ENCODE results near the gene NEDD4L.

NEDD4L gene

DNA sequence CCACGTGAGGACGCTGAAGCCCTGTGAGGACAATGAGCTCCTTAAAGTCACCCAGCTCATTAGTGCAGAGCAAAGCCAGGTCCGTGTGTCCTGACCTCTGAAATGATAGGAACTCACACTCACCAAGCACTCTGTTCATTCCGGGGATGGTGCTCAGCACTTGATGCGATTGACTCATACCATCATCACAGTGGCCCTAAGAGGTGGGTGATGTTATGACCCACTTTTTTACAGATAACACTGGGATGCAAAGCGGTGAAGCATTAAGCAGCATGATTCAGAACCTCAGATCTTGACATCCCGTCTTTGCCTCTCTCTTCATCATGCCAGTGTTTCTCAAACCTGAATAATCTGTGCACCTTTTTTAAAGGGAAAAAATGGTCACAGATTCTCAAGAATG is 350.0 kb downstream of the NEDD4L start:
- TF ChIP-seq, protein P1, sequence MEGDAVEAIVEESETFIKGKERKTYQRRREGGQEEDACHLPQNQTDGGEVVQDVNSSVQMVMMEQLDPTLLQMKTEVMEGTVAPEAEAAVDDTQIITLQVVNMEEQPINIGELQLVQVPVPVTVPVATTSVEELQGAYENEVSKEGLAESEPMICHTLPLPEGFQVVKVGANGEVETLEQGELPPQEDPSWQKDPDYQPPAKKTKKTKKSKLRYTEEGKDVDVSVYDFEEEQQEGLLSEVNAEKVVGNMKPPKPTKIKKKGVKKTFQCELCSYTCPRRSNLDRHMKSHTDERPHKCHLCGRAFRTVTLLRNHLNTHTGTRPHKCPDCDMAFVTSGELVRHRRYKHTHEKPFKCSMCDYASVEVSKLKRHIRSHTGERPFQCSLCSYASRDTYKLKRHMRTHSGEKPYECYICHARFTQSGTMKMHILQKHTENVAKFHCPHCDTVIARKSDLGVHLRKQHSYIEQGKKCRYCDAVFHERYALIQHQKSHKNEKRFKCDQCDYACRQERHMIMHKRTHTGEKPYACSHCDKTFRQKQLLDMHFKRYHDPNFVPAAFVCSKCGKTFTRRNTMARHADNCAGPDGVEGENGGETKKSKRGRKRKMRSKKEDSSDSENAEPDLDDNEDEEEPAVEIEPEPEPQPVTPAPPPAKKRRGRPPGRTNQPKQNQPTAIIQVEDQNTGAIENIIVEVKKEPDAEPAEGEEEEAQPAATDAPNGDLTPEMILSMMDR (IDR thresholded peaks at IDR 0.05; ENCODE audit: control insufficient read depth, insufficient read depth, low read depth, low read length, missing control alignments): no peak
- no peak for DNase-seq (ENCODE audit: low read depth)
- no peak overlapping the region for H3K4me3 ChIP-seq (ENCODE audit: control insufficient read depth, low read depth, low read length)

DNA sequence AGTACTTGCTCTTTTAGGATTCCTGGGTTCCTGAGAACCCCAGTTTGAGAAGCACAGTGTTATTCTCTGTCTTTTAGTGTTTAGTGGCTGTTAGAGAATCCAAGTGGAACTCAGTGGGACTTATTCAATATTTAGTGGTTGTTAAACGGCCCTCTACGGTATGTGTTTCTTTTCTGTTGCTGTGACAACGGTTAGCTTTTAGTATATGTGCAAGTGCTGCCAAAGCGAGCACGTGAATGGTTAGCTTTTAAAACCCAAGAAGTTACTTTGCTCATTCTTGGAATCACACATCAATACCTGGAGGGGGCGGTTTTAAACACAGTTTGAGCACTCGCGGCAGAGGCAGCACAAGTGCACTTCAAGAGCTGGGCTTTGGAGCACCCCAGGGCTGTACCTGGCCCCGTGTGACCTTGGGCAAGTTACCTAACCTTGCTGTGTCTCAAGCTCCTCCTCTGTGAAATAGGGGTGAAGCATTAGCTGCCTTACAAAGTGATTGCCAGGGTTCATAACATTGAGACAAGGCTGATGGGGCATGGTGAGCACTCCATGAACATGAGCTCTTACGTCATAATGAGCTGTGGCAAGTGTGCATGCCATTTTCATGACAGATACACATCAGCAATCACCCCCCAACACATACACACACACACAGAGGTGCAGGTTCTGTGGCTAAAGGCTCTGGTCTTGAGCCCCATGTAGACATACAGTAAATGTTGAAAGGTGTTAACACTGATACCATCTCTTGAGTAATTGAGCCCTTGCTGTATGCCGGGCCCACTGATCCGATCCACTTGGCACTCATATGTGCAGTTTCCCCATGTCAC is 350.8 kb downstream of the NEDD4L start:
- H3K4me3 ChIP-seq (ENCODE audit: control insufficient read depth, low read depth, low read length): no peak overlapping the region
- TF ChIP-seq, protein P1 (IDR thresholded peaks at IDR 0.05; ENCODE audit: control insufficient read depth, insufficient read depth, low read depth, low read length, missing control alignments): no peak
- no peak for DNase-seq (ENCODE audit: low read depth)

DNA sequence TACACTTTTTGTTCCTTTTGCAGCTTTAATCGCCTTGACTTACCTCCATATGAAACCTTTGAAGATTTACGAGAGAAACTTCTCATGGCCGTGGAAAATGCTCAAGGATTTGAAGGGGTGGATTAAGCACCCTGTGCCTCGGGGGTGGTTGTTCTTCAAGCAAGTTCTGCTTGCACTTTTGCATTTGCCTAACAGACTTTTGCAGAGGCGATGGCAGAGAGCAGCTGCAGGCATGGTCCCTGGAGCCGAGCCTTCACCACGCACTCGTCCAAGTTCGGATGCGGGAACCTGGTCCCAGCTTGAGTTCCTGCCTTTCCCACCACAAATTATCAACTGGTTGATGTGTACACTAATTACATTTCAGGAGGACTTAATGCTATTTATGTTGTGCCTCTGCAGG is 352.1 kb downstream of the NEDD4L start:
- DNase-seq (ENCODE audit: low read depth): no peak
- no peak overlapping the region for H3K4me3 ChIP-seq (ENCODE audit: control insufficient read depth, low read depth, low read length)
- TF ChIP-seq, protein P1 (IDR thresholded peaks at IDR 0.05; ENCODE audit: control insufficient read depth, insufficient read depth, low read depth, low read length, missing control alignments): no peak

DNA sequence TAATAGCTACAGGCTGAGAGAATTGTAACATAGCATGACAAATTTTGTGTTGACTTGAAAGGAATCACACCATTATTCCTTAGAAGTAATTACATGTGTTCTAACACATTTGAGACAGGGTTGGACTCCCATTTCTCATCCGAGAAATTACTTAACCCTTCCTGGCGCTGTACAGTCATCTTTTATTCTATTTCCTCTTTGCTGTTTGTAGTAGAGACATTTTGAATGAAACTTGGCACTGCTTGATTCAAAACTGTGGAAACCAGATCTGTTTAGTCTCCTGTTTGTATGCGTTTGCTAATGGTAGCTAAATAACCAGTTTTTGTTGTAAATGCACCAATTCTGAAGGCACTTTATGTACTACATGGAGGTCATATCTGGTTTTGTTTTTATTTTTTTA is 352.9 kb downstream of the NEDD4L start:
- no peak overlapping the region for H3K4me3 ChIP-seq (ENCODE audit: control insufficient read depth, low read depth, low read length)
- no peak for DNase-seq (ENCODE audit: low read depth)
- TF ChIP-seq, protein P1 (IDR thresholded peaks at IDR 0.05; ENCODE audit: control insufficient read depth, insufficient read depth, low read depth, low read length, missing control alignments): no peak

DNA sequence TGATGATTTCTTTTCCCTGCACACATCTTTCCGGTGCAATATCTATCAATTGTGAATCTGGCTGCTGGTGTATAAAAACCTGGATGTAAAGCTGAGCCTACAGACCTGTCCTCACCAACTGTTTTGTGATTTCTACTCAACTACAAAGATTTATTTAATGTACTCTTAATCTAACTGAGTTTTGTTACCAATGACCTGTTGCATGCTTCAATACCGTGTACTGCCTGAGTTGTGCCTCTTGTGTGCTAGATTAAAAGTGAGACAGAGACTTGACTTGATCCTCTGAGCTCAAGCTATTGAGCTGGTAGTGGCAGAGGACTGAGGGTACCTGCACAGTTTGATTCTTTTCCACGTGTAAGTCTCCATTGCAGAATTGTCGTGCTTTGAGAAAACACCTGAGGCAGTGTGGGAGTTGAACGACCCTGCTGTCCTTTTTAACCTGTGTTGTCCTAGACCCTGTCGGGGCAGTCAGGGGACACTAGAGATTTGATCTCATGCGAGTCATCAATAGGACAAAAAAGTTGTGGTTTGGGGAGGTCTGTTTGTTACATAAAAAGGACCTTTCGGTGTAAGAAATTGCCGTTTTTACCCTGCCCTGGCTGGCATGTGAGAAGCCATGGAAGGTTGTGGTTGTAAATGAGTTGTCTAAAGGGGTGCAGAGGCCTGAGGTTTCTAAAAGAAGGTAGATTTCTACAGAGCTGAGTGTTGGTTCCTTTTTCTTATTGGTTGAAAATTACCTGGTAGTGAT is 353.5 kb downstream of the NEDD4L start:
- TF ChIP-seq, protein P1 (IDR thresholded peaks at IDR 0.05; ENCODE audit: control insufficient read depth, insufficient read depth, low read depth, low read length, missing control alignments): no peak
- no peak for DNase-seq (ENCODE audit: low read depth)
- H3K4me3 ChIP-seq (ENCODE audit: control insufficient read depth, low read depth, low read length): no peak overlapping the region

DNA sequence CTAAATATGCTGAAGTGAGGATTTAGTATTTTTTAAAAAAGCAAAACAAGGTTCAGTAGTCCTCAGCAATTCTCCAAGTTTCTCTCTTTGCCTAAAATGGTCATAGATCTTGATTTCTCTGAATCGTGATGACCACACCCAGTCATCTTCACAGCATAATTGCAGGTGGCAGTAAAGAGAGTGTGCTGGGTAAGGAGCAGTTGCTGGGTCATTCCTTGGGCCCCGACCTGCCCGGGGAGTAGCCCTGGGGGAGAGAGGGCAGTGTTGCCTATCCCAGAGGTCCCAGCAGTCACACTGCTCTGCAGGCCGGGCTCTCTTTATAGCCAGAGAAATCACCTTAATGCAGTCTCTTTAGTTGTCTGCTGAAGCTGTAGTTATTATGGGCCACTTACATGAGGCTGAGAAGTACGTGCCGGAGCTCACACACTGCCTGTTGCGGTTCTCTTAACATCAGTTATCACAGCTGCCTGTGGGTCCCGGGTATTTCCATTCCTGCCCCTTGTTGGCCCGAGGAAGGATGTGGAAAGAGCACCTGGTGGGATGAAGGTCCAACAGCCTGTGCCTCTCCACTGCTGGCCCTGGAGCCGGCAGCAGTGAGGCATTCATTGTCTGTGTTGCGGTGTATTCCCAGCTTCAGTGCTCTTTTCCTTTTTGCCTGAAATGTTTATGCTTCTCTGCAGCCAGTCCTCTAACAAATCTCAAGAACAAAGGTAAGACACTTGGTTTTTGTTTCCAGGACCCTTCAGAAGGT is 354.8 kb downstream of the NEDD4L start:
- TF ChIP-seq, protein P1 (IDR thresholded peaks at IDR 0.05; ENCODE audit: control insufficient read depth, insufficient read depth, low read depth, low read length, missing control alignments): no peak
- no peak for DNase-seq (ENCODE audit: low read depth)
- no peak overlapping the region for H3K4me3 ChIP-seq (ENCODE audit: control insufficient read depth, low read depth, low read length)

Measured in AG09309 (cell line).